Esophagus squamous epithelium (tissue), 5 donors: Measurements from ENCODE around the gene BASP1. TPM values are rescaled to one million over a fixed set of nuclear protein-coding genes. Genes with fewer than 3 reads are reported as not detected.

Source experiments
- DNase-seq: peaks from one replicate; lab custom pipeline; 2025; lab: John Stamatoyannopoulos, UW
- H3K27ac ChIP-seq, 4 donors: fragments of 200-600 bp; sonication (generic); one replicate each; pipeline ENCODE4 v1.5.1; 2016 to 2019; ENCODE audit warnings: mild to moderate bottlenecking in 1 of 4
- H3K27me3 ChIP-seq, 4 donors: fragments of 200-600 bp; sonication (generic); 1 replicate in 3 of 4; 2 replicates in 1 of 4; pipeline versions ENCODE4 v1.5.1 to v1.6.0; 2017 to 2021; ENCODE audit warnings: antibody characterized with exemption in 1 of 4
- H3K36me3 ChIP-seq, 3 donors: fragments of 200-600 bp; sonication (generic); one replicate each; pipeline ENCODE4 v1.5.1; 2016 to 2019
- H3K4me1 ChIP-seq, 3 donors: fragments of 200-600 bp; sonication (generic); one replicate each; pipeline ENCODE4 v1.5.1; 2017 to 2019
- H3K4me3 ChIP-seq, 4 donors: fragments of 200-600 bp; sonication (generic); 1 replicate in 3 of 4; 2 replicates in 1 of 4; pipeline ENCODE4 v1.5.1; 2016 to 2019; ENCODE audit warnings: mild to moderate bottlenecking in 2 of 4, moderate library complexity in 1 of 4
- H3K9me3 ChIP-seq, 3 donors: fragments of 200-600 bp; sonication (generic); one replicate each; pipeline ENCODE4 v1.5.1; 2016 to 2019
- CTCF ChIP-seq, 6 experiments: fragments of 450-650 bp in 4 of 6; fragments of 200-600 bp in 2 of 6; sonication (generic) in 2 of 6; IDR thresholded peaks; one replicate each; pipeline ENCODE4 v1.5.1; 2016 to 2019; ENCODE audit warnings: antibody characterized with exemption in 6 of 6, mild to moderate bottlenecking in 4 of 6, moderate library complexity in 4 of 6
- POLR2A ChIP-seq, 4 donors: fragments of 450-650 bp; IDR thresholded peaks; one replicate each; pipeline ENCODE4 v1.6.1; 2017; ENCODE audit warnings: antibody characterized with exemption in 4 of 4, mild to moderate bottlenecking in 4 of 4, moderate library complexity in 3 of 4
- WGBS, 2 donors: methylation state at CpG; one replicate each; pipeline ENCODE4 v1.1.5; 2018; 5-methylcytosine and 5-hydroxymethylcytosine counted together
- intact Hi-C: fragments of 100-400 bp; cut with DNase I; formaldehyde crosslinking; loops from one replicate; pipeline ENCODE4 v1.15.0; 2022
- total RNA-seq, 4 donors: library from RNA; depleted of rRNA; stranded (reverse); fragments of >200 nt; gene quantifications; one replicate each; pipeline ENCODE4 v1.1.0, GENCODE V29; 2016
- donor health status: DM: yes; HTN: yes; CAD: no.

The BASP1 gene
- total RNA-seq, 4 donors from 2014 or later, result 5.2 to 16.7 (median 13.6) TPM

- Histone ChIP-seq H3K4me3 (no peak overlapping the region), H3K9me3 (no peaks in the 10 kb centered on the region), H3K27ac (no peak overlapping the region), H3K27me3 (no peaks in the 10 kb centered on the region), H3K4me1 (peaks cover 0 to 22% (median 6%) of the 10 kb centered on the region in 3 donors), H3K36me3 (no peaks in the 10 kb centered on the region)
- TF ChIP-seq CTCF (IDR thresholded peaks at IDR 0.05), result no peak
- TF ChIP-seq POLR2A (IDR thresholded peaks at IDR 0.05), result no peak
- WGBS, 2 donors, result 61 to 74% methylated on average over 1 of the region's 1 CpG
- DNase-seq, result no peak
- intact Hi-C loops, result no loop called here
Measured at GRCh38 chr5:17182981-17183380, 34.5 kb upstream of the BASP1 start.

GRCh38 chr5:17183831-17184230 is 33.6 kb upstream of the BASP1 start:
- 92 to 97% methylated on average over 7 of the region's 7 CpGs for WGBS, 2 donors

GRCh38 chr5:17184588-17184987 is 32.8 kb upstream of the BASP1 start:
- Histone ChIP-seq H3K4me3 (no peak overlapping the region), H3K27me3 (no peaks in the 10 kb centered on the region), H3K27ac (no peak overlapping the region), H3K9me3 (no peaks in the 10 kb centered on the region), H3K36me3 (no peaks in the 10 kb centered on the region), H3K4me1 (peaks cover 0 to 29% (median 6%) of the 10 kb centered on the region in 3 donors)
- 83 to 100% methylated on average over 1 of the region's 1 CpG for WGBS, 2 donors
- intact Hi-C loops, result no loop called here
- no peak for TF ChIP-seq POLR2A (IDR thresholded peaks at IDR 0.05)
- no peak for TF ChIP-seq CTCF (IDR thresholded peaks at IDR 0.05)
- DNase-seq, result no peak

More at GRCh38 chr5:17183831-17184230, 33.6 kb upstream of the BASP1 start:
- H3K9me3 ChIP-seq, result no peaks in the 10 kb centered on the region
- no peak overlapping the region for H3K27ac ChIP-seq
- H3K36me3 ChIP-seq, result no peaks in the 10 kb centered on the region
- no peak overlapping the region for H3K4me3 ChIP-seq
- no peaks in the 10 kb centered on the region for H3K27me3 ChIP-seq
- intact Hi-C loops, result no loop called here
- DNase-seq, result no peak
- TF ChIP-seq POLR2A (IDR thresholded peaks at IDR 0.05), result no peak
- no peak for TF ChIP-seq CTCF (IDR thresholded peaks at IDR 0.05)
- H3K4me1 ChIP-seq, result peaks cover 0 to 22% (median 6%) of the 10 kb centered on the region in 3 donors

GRCh38 chr5:17185349-17185748 is 32.1 kb upstream of the BASP1 start:
- Histone ChIP-seq H3K9me3 (no peaks in the 10 kb centered on the region), H3K27me3 (no peaks in the 10 kb centered on the region), H3K4me1 (peaks cover 0 to 37% (median 6%) of the 10 kb centered on the region in 3 donors), H3K36me3 (no peaks in the 10 kb centered on the region), H3K27ac (peak overlapping the region in 1 of 4 donors; percentile 15), H3K4me3 (no peak overlapping the region)
- no peak for DNase-seq
- intact Hi-C loops, result loop anchor here (5.0 kb wide), 1 partner anchor 393 kb away; no protein-coding TSS in a partner anchor
- 72 to 73% methylated on average over 3 of the region's 3 CpGs for WGBS, 2 donors
- TF ChIP-seq CTCF (IDR thresholded peaks at IDR 0.05), result no peak
- no peak for TF ChIP-seq POLR2A (IDR thresholded peaks at IDR 0.05)

- peaks cover 0 to 41% (median 6%) of the 10 kb centered on the region in 3 donors for H3K4me1 ChIP-seq
- DNase-seq, result no peak
- no peaks in the 10 kb centered on the region for H3K9me3 ChIP-seq
- TF ChIP-seq POLR2A (IDR thresholded peaks at IDR 0.05) (no peak), CTCF (IDR thresholded peaks at IDR 0.05) (no peak)
- peak overlapping the region in 2 of 4 donors; percentile 29 to 65 for H3K27ac ChIP-seq
- H3K4me3 ChIP-seq, result no peak overlapping the region
- 22 to 28% methylated on average over 3 of the region's 3 CpGs for WGBS, 2 donors
- intact Hi-C loops, result loop anchor here (5.0 kb wide), 1 partner anchor 393 kb away; no protein-coding TSS in a partner anchor
- no peaks in the 10 kb centered on the region for H3K27me3 ChIP-seq
- no peaks in the 10 kb centered on the region for H3K36me3 ChIP-seq
Measured at GRCh38 chr5:17185773-17186172, 31.7 kb upstream of the BASP1 start.
